ENCODE data around the gene NCR3LG1. TPM values are rescaled to one million over a fixed set of nuclear protein-coding genes. Genes with fewer than 3 reads are reported as not detected.

The NCR3LG1 gene
- total RNA-seq, 4 donors from 2014 or later = 5.2 to 11.7 (median 9.4) TPM

GRCh38 chr11:17375547-17375946 lies 23.9 kb downstream of the NCR3LG1 start:
- intact Hi-C loops (cut with DNase I; ENCODE audit: low total_unique reads) = loop anchor here (1.0 kb wide), 1 partner anchor 31 kb away; no protein-coding TSS in a partner anchor
- no peak overlapping the region for H3K27ac ChIP-seq
- WGBS, 2 donors (ENCODE audit: low coverage in 1 of 2) = 73 to 100% methylated on average over 1 to 5 of the region's 5 CpGs
- H3K4me3 ChIP-seq = no peak overlapping the region
- peaks cover 27 to 28% of the 10 kb centered on the region in 2 donors for H3K9me3 ChIP-seq
- no peak for TF ChIP-seq EP300 (IDR thresholded peaks at IDR 0.05; ENCODE audit: low read depth)
- TF ChIP-seq, protein P1, sequence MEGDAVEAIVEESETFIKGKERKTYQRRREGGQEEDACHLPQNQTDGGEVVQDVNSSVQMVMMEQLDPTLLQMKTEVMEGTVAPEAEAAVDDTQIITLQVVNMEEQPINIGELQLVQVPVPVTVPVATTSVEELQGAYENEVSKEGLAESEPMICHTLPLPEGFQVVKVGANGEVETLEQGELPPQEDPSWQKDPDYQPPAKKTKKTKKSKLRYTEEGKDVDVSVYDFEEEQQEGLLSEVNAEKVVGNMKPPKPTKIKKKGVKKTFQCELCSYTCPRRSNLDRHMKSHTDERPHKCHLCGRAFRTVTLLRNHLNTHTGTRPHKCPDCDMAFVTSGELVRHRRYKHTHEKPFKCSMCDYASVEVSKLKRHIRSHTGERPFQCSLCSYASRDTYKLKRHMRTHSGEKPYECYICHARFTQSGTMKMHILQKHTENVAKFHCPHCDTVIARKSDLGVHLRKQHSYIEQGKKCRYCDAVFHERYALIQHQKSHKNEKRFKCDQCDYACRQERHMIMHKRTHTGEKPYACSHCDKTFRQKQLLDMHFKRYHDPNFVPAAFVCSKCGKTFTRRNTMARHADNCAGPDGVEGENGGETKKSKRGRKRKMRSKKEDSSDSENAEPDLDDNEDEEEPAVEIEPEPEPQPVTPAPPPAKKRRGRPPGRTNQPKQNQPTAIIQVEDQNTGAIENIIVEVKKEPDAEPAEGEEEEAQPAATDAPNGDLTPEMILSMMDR (IDR thresholded peaks at IDR 0.05) = no peak
- no peak for TF ChIP-seq POLR2AphosphoS5 (IDR thresholded peaks at IDR 0.05)
- peaks cover 0 to 33% (median 15%) of the 10 kb centered on the region in 4 donors for H3K36me3 ChIP-seq
- H3K4me1 ChIP-seq = no peaks in the 10 kb centered on the region
- H3K27me3 ChIP-seq = no peaks in the 10 kb centered on the region
- no peak for DNase-seq
- in situ Hi-C loops (cut with MboI; ENCODE audit: low pct_ligation_motif_present in 1 of 4, low pct_unique_long_range_greater_than_20kb in 1 of 4, low sequenced_read_pairs in 3 of 4) = no loop called here

- Histone ChIP-seq H3K9me3 (peaks cover 18% of the 10 kb centered on the region in 2 donors), H3K27ac (no peak overlapping the region), H3K4me3 (no peak overlapping the region), H3K4me1 (no peaks in the 10 kb centered on the region), H3K27me3 (no peaks in the 10 kb centered on the region), H3K36me3 (peaks cover 0 to 23% (median 10%) of the 10 kb centered on the region in 4 donors)
- WGBS, 2 donors (ENCODE audit: low coverage in 1 of 2) = 88 to 100% methylated on average over 1 to 3 of the region's 3 CpGs
- TF ChIP-seq, protein P1 (IDR thresholded peaks at IDR 0.05) = no peak
- no peak for TF ChIP-seq POLR2AphosphoS5 (IDR thresholded peaks at IDR 0.05)
- no peak for TF ChIP-seq EP300 (IDR thresholded peaks at IDR 0.05; ENCODE audit: low read depth)
- no peak for TF ChIP-seq POLR2A (IDR thresholded peaks at IDR 0.05)
- DNase-seq = no peak
- intact Hi-C loops (cut with DNase I; ENCODE audit: low total_unique reads) = no loop called here
- in situ Hi-C loops (cut with MboI; ENCODE audit: low pct_ligation_motif_present in 1 of 4, low pct_unique_long_range_greater_than_20kb in 1 of 4, low sequenced_read_pairs in 3 of 4) = no loop called here
Measured at GRCh38 chr11:17376493-17376892, 24.9 kb downstream of the NCR3LG1 start.

GRCh38 chr11:17378655-17379054 lies 27.1 kb downstream of the NCR3LG1 start:
- in situ Hi-C loops (cut with MboI; ENCODE audit: low pct_ligation_motif_present in 1 of 4, low pct_unique_long_range_greater_than_20kb in 1 of 4, low sequenced_read_pairs in 3 of 4) = no loop called here
- H3K9me3 ChIP-seq = no peaks in the 10 kb centered on the region

GRCh38 chr11:17379383-17380180 lies 28.0 kb downstream of the NCR3LG1 start:
- H3K36me3 ChIP-seq = no peaks in the 10 kb centered on the region
- no peak overlapping the region for H3K4me3 ChIP-seq
- TF ChIP-seq, protein P1 (IDR thresholded peaks at IDR 0.05) = no peak
- TF ChIP-seq EP300 (IDR thresholded peaks at IDR 0.05; ENCODE audit: low read depth) (no peak), POLR2AphosphoS5 (IDR thresholded peaks at IDR 0.05) (no peak), POLR2A (IDR thresholded peaks at IDR 0.05) (no peak)
- no peak overlapping the region for H3K27ac ChIP-seq
- DNase-seq = no peak
- in situ Hi-C loops (cut with MboI; ENCODE audit: low pct_ligation_motif_present in 1 of 4, low pct_unique_long_range_greater_than_20kb in 1 of 4, low sequenced_read_pairs in 3 of 4) (loop anchor here in 3 of 4 donors (5.0 to 10.0 kb wide), 2 partner anchors 125 to 128 kb away; no protein-coding TSS in a partner anchor), intact Hi-C loops (cut with DNase I; ENCODE audit: low total_unique reads) (loop anchor here (5.0 kb wide), 1 partner anchor 1312 kb away; no protein-coding TSS in a partner anchor)
- no peaks in the 10 kb centered on the region for H3K9me3 ChIP-seq
- no peaks in the 10 kb centered on the region for H3K4me1 ChIP-seq
- WGBS, 2 donors (ENCODE audit: low coverage in 1 of 2) = 86 to 90% methylated on average over 4 to 7 of the region's 7 CpGs
- no peaks in the 10 kb centered on the region for H3K27me3 ChIP-seq

More at GRCh38 chr11:17378655-17379054, 27.1 kb downstream of the NCR3LG1 start:
- Histone ChIP-seq H3K4me1 (no peaks in the 10 kb centered on the region), H3K36me3 (peaks cover 0 to 2% (median 0%) of the 10 kb centered on the region in 4 donors), H3K4me3 (no peak overlapping the region), H3K27ac (no peak overlapping the region), H3K27me3 (no peaks in the 10 kb centered on the region)
- 70% methylated on average over 2 of the region's 2 CpGs; no CpG with 5 or more reads in 1 of the 2 donors for WGBS, 2 donors (ENCODE audit: low coverage in 1 of 2)
- DNase-seq = no peak
- TF ChIP-seq POLR2AphosphoS5 (IDR thresholded peaks at IDR 0.05) = no peak
- TF ChIP-seq, protein P1 (IDR thresholded peaks at IDR 0.05) = no peak
- no peak for TF ChIP-seq EP300 (IDR thresholded peaks at IDR 0.05; ENCODE audit: low read depth)
- intact Hi-C loops (cut with DNase I; ENCODE audit: low total_unique reads) = no loop called here
